Transverse colon (tissue), 4 donors: ENCODE results near the gene CGB8.
"Not testable (repeated sequence)": the region's sequence is repeated elsewhere in the genome, so short reads cannot be mapped to it uniquely, and the experiment has no call there.

ENCODE experiments used
- POLR2A ChIP-seq: fragments of 450-650 bp; IDR thresholded peaks from one replicate; pipeline ENCODE4 v1.6.1; 2016; ENCODE audit warnings: antibody characterized with exemption, mild to moderate bottlenecking, moderate library complexity
- POLR2AphosphoS5 ChIP-seq, 3 donors: sonication (generic); formaldehyde crosslinking; IDR thresholded peaks; one replicate each; pipeline ENCODE4 v1.6.1; 2016; ENCODE audit warnings: antibody characterized with exemption in 3 of 3
- TF ChIP-seq, protein P1 (sequence below), 5 experiments: fragments of 200-600 bp in 3 of 5; fragments of 450-650 bp in 2 of 5; sonication (generic) in 3 of 5; IDR thresholded peaks; 1 replicate in 2 of 5; 2 replicates in 3 of 5; pipeline ENCODE4 v1.5.1; 2016 to 2017; ENCODE audit warnings: antibody characterized with exemption in 5 of 5, inconsistent platforms in 3 of 5, mild to moderate bottlenecking in 2 of 5, moderate library complexity in 1 of 5

DNA sequence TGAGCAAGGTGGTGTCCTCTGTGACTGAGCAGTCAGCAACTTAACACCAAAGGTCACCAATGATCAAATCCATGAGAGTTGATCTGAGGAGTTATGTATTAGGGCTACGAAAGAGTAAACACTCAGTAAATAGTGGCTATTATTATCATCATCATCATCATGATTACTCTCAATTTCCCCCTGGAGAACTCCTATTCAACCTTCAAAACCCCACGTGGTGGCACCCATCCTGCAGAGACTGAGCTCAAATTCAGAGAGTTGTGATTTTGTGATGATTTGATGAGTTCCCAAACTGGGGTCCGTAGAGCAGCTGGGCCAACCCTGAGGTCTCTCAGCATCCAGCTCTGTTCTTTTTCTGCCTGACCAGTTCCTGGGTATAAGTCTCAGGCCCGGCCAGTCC, 923 bp upstream of the CGB8 start:
- TF ChIP-seq, protein P1, sequence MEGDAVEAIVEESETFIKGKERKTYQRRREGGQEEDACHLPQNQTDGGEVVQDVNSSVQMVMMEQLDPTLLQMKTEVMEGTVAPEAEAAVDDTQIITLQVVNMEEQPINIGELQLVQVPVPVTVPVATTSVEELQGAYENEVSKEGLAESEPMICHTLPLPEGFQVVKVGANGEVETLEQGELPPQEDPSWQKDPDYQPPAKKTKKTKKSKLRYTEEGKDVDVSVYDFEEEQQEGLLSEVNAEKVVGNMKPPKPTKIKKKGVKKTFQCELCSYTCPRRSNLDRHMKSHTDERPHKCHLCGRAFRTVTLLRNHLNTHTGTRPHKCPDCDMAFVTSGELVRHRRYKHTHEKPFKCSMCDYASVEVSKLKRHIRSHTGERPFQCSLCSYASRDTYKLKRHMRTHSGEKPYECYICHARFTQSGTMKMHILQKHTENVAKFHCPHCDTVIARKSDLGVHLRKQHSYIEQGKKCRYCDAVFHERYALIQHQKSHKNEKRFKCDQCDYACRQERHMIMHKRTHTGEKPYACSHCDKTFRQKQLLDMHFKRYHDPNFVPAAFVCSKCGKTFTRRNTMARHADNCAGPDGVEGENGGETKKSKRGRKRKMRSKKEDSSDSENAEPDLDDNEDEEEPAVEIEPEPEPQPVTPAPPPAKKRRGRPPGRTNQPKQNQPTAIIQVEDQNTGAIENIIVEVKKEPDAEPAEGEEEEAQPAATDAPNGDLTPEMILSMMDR (IDR thresholded peaks at IDR 0.05), result not testable (repeated sequence)
- not testable (repeated sequence) for TF ChIP-seq POLR2A; POLR2AphosphoS5 (IDR thresholded peaks at IDR 0.05)
